ENCODE measurements around the gene NMNAT2. TPM values are rescaled to one million over a fixed set of nuclear protein-coding genes. Genes with fewer than 3 reads are reported as not detected.

Gene NMNAT2
- total RNA-seq, 1 experiment from 2014 or later: not detected

DNA sequence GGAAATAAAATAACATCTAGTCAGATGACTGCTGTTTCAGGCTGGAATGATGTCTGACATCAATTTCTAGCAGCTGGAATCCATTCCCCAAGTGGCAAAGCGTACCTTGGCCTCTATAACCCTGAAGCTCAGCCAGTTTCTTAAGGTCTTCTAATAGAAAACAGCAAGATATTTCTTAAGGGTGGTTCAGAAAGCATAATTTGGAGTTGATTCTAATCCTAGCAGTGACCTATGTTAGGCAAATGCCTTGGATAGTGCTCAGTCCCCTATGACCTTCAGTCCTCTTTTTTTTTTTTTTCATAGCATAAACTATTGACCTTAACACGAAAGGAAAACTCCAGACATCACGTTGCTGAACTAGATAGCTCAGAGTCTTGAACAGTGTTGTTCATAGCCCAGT lies 175.6 kb downstream of the NMNAT2 start:
- no peaks in the 10 kb centered on the region for H3K4me1 ChIP-seq (ENCODE audit: control insufficient read depth in 1 of 2, insufficient read depth in 2 of 2, low read length in 2 of 2)
- TF ChIP-seq, protein P1, sequence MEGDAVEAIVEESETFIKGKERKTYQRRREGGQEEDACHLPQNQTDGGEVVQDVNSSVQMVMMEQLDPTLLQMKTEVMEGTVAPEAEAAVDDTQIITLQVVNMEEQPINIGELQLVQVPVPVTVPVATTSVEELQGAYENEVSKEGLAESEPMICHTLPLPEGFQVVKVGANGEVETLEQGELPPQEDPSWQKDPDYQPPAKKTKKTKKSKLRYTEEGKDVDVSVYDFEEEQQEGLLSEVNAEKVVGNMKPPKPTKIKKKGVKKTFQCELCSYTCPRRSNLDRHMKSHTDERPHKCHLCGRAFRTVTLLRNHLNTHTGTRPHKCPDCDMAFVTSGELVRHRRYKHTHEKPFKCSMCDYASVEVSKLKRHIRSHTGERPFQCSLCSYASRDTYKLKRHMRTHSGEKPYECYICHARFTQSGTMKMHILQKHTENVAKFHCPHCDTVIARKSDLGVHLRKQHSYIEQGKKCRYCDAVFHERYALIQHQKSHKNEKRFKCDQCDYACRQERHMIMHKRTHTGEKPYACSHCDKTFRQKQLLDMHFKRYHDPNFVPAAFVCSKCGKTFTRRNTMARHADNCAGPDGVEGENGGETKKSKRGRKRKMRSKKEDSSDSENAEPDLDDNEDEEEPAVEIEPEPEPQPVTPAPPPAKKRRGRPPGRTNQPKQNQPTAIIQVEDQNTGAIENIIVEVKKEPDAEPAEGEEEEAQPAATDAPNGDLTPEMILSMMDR (IDR thresholded peaks at IDR 0.05 in 2 of 3, conservative IDR thresholded peaks at IDR 0.05 in 1 of 3; ENCODE audit: borderline replicate concordance in 1 of 3, insufficient read depth in 1 of 3, low read depth in 2 of 3, low read length in 2 of 3): no peak
- TF ChIP-seq YY1 (IDR thresholded peaks at IDR 0.05; ENCODE audit: extremely low read depth, insufficient replicate concordance, low read depth, low read length) (no peak), JUND (IDR thresholded peaks at IDR 0.05) (no peak), POLR2A (IDR thresholded peaks at IDR 0.05; ENCODE audit: borderline replicate concordance, extremely low read depth, insufficient read depth, insufficient read length) (no peak), TCF7L2 (IDR thresholded peaks at IDR 0.05; ENCODE audit: borderline replicate concordance, extremely low read depth, insufficient read depth, insufficient read length) (no peak), RAD21 (IDR thresholded peaks at IDR 0.05; ENCODE audit: low read depth) (no peak), EZH2phosphoT487 (IDR thresholded peaks at IDR 0.05; ENCODE audit: borderline replicate concordance) (no peak), CEBPB (IDR thresholded peaks at IDR 0.05; ENCODE audit: low read depth) (no peak)
- no peak for ATAC-seq
- no peaks in the 10 kb centered on the region for H3K9me3 ChIP-seq (ENCODE audit: control insufficient read depth in 1 of 2, insufficient read depth in 1 of 2, low read depth in 1 of 2, low read length in 2 of 2)
- H3K4me3 ChIP-seq (replicated peaks in 1 of 2; ENCODE audit: low read depth in 1 of 2, low read length in 2 of 2): no peak overlapping the region
- no peak overlapping the region for H3K9ac ChIP-seq (ENCODE audit: low read length)
- no peak overlapping the region for H3K4me2 ChIP-seq (ENCODE audit: low read length)
- H4K20me1 ChIP-seq (ENCODE audit: insufficient read depth): no peaks in the 10 kb centered on the region
- no TSS peak for BruUV-seq (replicated peaks)
- no peaks in the 10 kb centered on the region for H3K27me3 ChIP-seq (ENCODE audit: insufficient read depth, low read length)
- intact Hi-C loops (cut with micrococcal nuclease): no loop called here
- H3K9me2 ChIP-seq (ENCODE audit: insufficient read depth): no peaks in the 10 kb centered on the region
- no peaks in the 10 kb centered on the region for H3K79me2 ChIP-seq (ENCODE audit: insufficient read depth, low read length)
- ChIA-PET RAD21 (ENCODE audit: low non-redundant PET in 1 of 2, low total read pairs in 2 of 2, uncharacterized antibody in 2 of 2, unreplicated experiment in 2 of 2) (no interaction called here), CTCF (no interaction called here), POLR2A (no interaction called here)
- DNase-seq (ENCODE audit: low read depth, low spot score): no peak
- H3K36me3 ChIP-seq (ENCODE audit: control insufficient read depth in 1 of 2, insufficient read depth in 2 of 2, low read length in 2 of 2): no peaks in the 10 kb centered on the region
- H3K27ac ChIP-seq (ENCODE audit: low read depth, low read length): no peak overlapping the region
- H2AFZ ChIP-seq (ENCODE audit: low read depth, low read length, poor library complexity, severe bottlenecking): no peak overlapping the region

DNA sequence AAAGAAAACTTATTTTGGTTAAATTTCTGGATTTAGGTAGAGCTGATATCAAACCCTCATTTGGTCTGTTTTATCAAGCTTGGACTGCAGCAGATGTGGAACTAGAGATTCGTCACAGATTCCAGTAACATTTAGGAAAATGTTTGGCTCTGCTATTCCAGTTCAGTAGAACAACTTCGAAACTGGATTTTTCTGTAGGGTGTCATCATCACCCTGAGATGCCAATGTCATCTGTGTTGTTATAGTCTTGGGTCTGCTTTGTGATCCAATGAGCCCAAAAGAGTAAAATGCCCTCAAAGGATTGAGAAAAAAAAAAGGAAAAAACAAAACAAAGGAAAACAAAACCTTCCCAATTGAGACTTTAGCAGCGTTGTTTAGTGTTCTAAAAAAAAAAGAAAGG lies 176.7 kb downstream of the NMNAT2 start:
- intact Hi-C loops (cut with micrococcal nuclease): no loop called here
- no peak overlapping the region for H3K4me2 ChIP-seq (ENCODE audit: low read length)
- ChIA-PET CTCF (no interaction called here), RAD21 (ENCODE audit: low non-redundant PET in 1 of 2, low total read pairs in 2 of 2, uncharacterized antibody in 2 of 2, unreplicated experiment in 2 of 2) (no interaction called here), POLR2A (no interaction called here)
- no peak for ATAC-seq
- no peak overlapping the region for H3K27ac ChIP-seq (ENCODE audit: low read depth, low read length)
- H3K4me3 ChIP-seq (replicated peaks in 1 of 2; ENCODE audit: low read depth in 1 of 2, low read length in 2 of 2): no peak overlapping the region
- no TSS peak for BruUV-seq (replicated peaks)
- H2AFZ ChIP-seq (ENCODE audit: low read depth, low read length, poor library complexity, severe bottlenecking): no peak overlapping the region
- no peaks in the 10 kb centered on the region for H4K20me1 ChIP-seq (ENCODE audit: insufficient read depth)
- peaks cover 0 to under 1% of the 10 kb centered on the region in 2 experiments; a peak in 1 of 4 replicates for H3K4me1 ChIP-seq (ENCODE audit: control insufficient read depth in 1 of 2, insufficient read depth in 2 of 2, low read length in 2 of 2)
- H3K27me3 ChIP-seq (ENCODE audit: insufficient read depth, low read length): no peaks in the 10 kb centered on the region
- no peak overlapping the region for H3K9ac ChIP-seq (ENCODE audit: low read length)
- no peaks in the 10 kb centered on the region for H3K9me3 ChIP-seq (ENCODE audit: control insufficient read depth in 1 of 2, insufficient read depth in 1 of 2, low read depth in 1 of 2, low read length in 2 of 2)
- H3K36me3 ChIP-seq (ENCODE audit: control insufficient read depth in 1 of 2, insufficient read depth in 2 of 2, low read length in 2 of 2): no peaks in the 10 kb centered on the region
- H3K79me2 ChIP-seq (ENCODE audit: insufficient read depth, low read length): no peaks in the 10 kb centered on the region
- DNase-seq (ENCODE audit: low read depth, low spot score): no peak
- H3K9me2 ChIP-seq (ENCODE audit: insufficient read depth): no peaks in the 10 kb centered on the region
- TF ChIP-seq, protein P2, sequence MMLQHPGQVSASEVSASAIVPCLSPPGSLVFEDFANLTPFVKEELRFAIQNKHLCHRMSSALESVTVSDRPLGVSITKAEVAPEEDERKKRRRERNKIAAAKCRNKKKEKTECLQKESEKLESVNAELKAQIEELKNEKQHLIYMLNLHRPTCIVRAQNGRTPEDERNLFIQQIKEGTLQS (IDR thresholded peaks at IDR 0.05): no peak
- no peak for TF ChIP-seq SP1 (IDR thresholded peaks at IDR 0.05; ENCODE audit: low read depth)
- TF ChIP-seq, protein P3, sequence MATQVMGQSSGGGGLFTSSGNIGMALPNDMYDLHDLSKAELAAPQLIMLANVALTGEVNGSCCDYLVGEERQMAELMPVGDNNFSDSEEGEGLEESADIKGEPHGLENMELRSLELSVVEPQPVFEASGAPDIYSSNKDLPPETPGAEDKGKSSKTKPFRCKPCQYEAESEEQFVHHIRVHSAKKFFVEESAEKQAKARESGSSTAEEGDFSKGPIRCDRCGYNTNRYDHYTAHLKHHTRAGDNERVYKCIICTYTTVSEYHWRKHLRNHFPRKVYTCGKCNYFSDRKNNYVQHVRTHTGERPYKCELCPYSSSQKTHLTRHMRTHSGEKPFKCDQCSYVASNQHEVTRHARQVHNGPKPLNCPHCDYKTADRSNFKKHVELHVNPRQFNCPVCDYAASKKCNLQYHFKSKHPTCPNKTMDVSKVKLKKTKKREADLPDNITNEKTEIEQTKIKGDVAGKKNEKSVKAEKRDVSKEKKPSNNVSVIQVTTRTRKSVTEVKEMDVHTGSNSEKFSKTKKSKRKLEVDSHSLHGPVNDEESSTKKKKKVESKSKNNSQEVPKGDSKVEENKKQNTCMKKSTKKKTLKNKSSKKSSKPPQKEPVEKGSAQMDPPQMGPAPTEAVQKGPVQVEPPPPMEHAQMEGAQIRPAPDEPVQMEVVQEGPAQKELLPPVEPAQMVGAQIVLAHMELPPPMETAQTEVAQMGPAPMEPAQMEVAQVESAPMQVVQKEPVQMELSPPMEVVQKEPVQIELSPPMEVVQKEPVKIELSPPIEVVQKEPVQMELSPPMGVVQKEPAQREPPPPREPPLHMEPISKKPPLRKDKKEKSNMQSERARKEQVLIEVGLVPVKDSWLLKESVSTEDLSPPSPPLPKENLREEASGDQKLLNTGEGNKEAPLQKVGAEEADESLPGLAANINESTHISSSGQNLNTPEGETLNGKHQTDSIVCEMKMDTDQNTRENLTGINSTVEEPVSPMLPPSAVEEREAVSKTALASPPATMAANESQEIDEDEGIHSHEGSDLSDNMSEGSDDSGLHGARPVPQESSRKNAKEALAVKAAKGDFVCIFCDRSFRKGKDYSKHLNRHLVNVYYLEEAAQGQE (IDR thresholded peaks at IDR 0.05; ENCODE audit: low read depth): no peak
- no peak for TF ChIP-seq POLR2A (IDR thresholded peaks at IDR 0.05; ENCODE audit: borderline replicate concordance, extremely low read depth, insufficient read depth, insufficient read length)
- TF ChIP-seq EZH2 (IDR thresholded peaks at IDR 0.05): no peak
- no peak for TF ChIP-seq EZH2phosphoT487 (IDR thresholded peaks at IDR 0.05; ENCODE audit: borderline replicate concordance)
- TF ChIP-seq SIN3A (IDR thresholded peaks at IDR 0.05; ENCODE audit: low read depth): no peak
- TF ChIP-seq FOSL1 (IDR thresholded peaks at IDR 0.05; ENCODE audit: low read depth): no peak
- TF ChIP-seq EGR1 (IDR thresholded peaks at IDR 0.05; ENCODE audit: low read depth): no peak
- no peak for TF ChIP-seq YY1 (IDR thresholded peaks at IDR 0.05; ENCODE audit: extremely low read depth, insufficient replicate concordance, low read depth, low read length)
- no peak for TF ChIP-seq ZFX (IDR thresholded peaks at IDR 0.05)
- TF ChIP-seq ZNF274 (IDR thresholded peaks at IDR 0.05; ENCODE audit: low read depth, low read length): no peak

Measured in HCT116 (cell line).